Measurements from ENCODE around the gene INKA2. TPM values are rescaled to one million over a fixed set of nuclear protein-coding genes. Genes with fewer than 3 reads are reported as not detected.

The INKA2 gene
- total RNA-seq, 1 experiment from 2014 or later = 0.62 TPM

GRCh38 chr1:111775966-111776365, 36.8 kb upstream of the INKA2 start:
- Histone ChIP-seq H3K36me3 (ENCODE audit: insufficient read depth, low read length, poor library complexity, severe bottlenecking) (no peaks in the 10 kb centered on the region), H3K27me3 (replicated peaks; ENCODE audit: insufficient read depth, low read depth, low read length, poor library complexity) (no peaks in the 10 kb centered on the region), H3K4me1 (ENCODE audit: insufficient read depth, low read length, poor library complexity, severe bottlenecking) (no peaks in the 10 kb centered on the region), H3K9me3 (ENCODE audit: low read depth, low read length, poor library complexity, severe bottlenecking) (no peaks in the 10 kb centered on the region), H3K4me3 (ENCODE audit: low read depth, low read length, poor library complexity, severe bottlenecking) (no peak overlapping the region), H3K27ac (ENCODE audit: low read depth, low read length, poor library complexity, severe bottlenecking) (no peak overlapping the region)
- ChIA-PET POLR2A (ENCODE audit: low non-redundant PET) (no interaction called here), CTCF (no interaction called here)
- DNase-seq (ENCODE audit: low spot score) = no peak
- intact Hi-C loops (cut with micrococcal nuclease; ENCODE audit: unreplicated experiment) = no loop called here
- TF ChIP-seq CTCF (conservative IDR thresholded peaks at IDR 0.05; ENCODE audit: low read depth, low read length) = no peak
- no peak for TF ChIP-seq EZH2 (IDR thresholded peaks at IDR 0.05; ENCODE audit: borderline replicate concordance, low read depth, low read length, poor library complexity, severe bottlenecking)
- no TSS peak for BruUV-seq (replicated peaks)

DNA sequence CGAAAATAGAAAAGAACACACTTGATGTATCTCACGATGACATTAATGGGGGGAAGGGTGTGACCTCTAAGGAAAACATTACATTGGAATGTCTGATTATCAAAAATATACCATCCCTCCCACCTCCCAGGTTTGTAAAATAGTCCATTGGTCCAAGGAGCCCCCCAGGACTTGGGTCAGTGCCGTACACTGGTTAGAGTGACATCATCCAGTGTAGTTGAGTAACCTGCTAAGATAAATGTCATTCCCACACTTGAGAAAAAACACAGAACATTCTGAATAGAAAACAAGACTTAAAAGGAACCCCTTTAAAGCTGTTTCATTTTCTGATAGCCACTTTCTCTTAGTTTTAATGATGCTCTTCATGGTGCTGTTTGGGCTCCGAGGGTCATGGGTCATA, 31.7 kb upstream of the INKA2 start:
- no peaks in the 10 kb centered on the region for H3K27me3 ChIP-seq (replicated peaks; ENCODE audit: insufficient read depth, low read depth, low read length, poor library complexity)
- no peak overlapping the region for H3K4me3 ChIP-seq (ENCODE audit: low read depth, low read length, poor library complexity, severe bottlenecking)
- CTCF ChIA-PET = no interaction called here
- H3K36me3 ChIP-seq (ENCODE audit: insufficient read depth, low read length, poor library complexity, severe bottlenecking) = peaks cover 33% of the 10 kb centered on the region
- BruUV-seq (replicated peaks) = no TSS peak
- intact Hi-C loops (cut with micrococcal nuclease; ENCODE audit: unreplicated experiment) = no loop called here
- H3K9me3 ChIP-seq (ENCODE audit: low read depth, low read length, poor library complexity, severe bottlenecking) = no peaks in the 10 kb centered on the region
- DNase-seq (ENCODE audit: low spot score) = no peak
- POLR2A ChIA-PET (ENCODE audit: low non-redundant PET) = no interaction called here
- TF ChIP-seq EZH2 (IDR thresholded peaks at IDR 0.05; ENCODE audit: borderline replicate concordance, low read depth, low read length, poor library complexity, severe bottlenecking) (no peak), CTCF (conservative IDR thresholded peaks at IDR 0.05; ENCODE audit: low read depth, low read length) (no peak)
- no peak overlapping the region for H3K27ac ChIP-seq (ENCODE audit: low read depth, low read length, poor library complexity, severe bottlenecking)
- H3K4me1 ChIP-seq (ENCODE audit: insufficient read depth, low read length, poor library complexity, severe bottlenecking) = no peaks in the 10 kb centered on the region

DNA sequence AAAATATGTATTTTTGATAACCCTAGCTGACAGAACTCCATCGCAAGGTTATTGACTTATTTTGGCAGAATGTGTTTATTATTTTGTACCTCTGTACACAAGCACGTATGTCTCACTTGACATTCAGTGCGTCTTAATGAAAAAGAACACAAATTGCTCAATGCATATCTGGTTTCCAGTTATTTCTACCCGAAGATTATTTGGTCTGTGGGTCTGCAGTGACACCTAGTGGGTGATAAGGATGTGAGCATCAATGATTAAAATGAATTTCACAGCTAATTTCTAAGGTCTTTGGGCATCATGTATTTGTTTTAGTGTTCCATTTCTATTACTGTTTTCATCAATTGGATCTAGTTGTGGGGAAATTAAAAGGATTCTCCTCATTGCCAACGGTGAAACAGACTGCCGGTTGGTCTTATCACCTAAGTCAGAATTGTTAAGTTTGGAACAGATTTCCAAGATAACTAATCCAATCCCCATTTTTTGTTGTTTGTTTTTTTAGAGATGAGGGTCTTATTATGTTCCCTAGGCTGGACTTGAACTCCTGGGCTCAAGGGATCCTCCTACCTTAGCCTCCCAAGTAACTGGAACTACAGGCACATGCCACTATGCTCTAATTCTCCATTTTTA, 30.4 kb upstream of the INKA2 start:
- BruUV-seq (replicated peaks) = no TSS peak
- Histone ChIP-seq H3K4me1 (ENCODE audit: insufficient read depth, low read length, poor library complexity, severe bottlenecking) (no peaks in the 10 kb centered on the region), H3K36me3 (ENCODE audit: insufficient read depth, low read length, poor library complexity, severe bottlenecking) (peaks cover 46% of the 10 kb centered on the region), H3K27me3 (replicated peaks; ENCODE audit: insufficient read depth, low read depth, low read length, poor library complexity) (no peaks in the 10 kb centered on the region), H3K9me3 (ENCODE audit: low read depth, low read length, poor library complexity, severe bottlenecking) (no peaks in the 10 kb centered on the region), H3K27ac (ENCODE audit: low read depth, low read length, poor library complexity, severe bottlenecking) (no peak overlapping the region), H3K4me3 (ENCODE audit: low read depth, low read length, poor library complexity, severe bottlenecking) (no peak overlapping the region)
- ChIA-PET POLR2A (ENCODE audit: low non-redundant PET) (no interaction called here), CTCF (interaction anchor here (0.6 to 1.5 kb wide), 3 partner anchors 55 to 1490 kb away, joined by 3 to 10 read pairs (median 4); no protein-coding TSS in a partner anchor)
- TF ChIP-seq CTCF (conservative IDR thresholded peaks at IDR 0.05; ENCODE audit: low read depth, low read length) = peak; percentile 86
- TF ChIP-seq EZH2 (IDR thresholded peaks at IDR 0.05; ENCODE audit: borderline replicate concordance, low read depth, low read length, poor library complexity, severe bottlenecking) = no peak
- peak; percentile 78 for DNase-seq (ENCODE audit: low spot score)
- intact Hi-C loops (cut with micrococcal nuclease; ENCODE audit: unreplicated experiment) = loop anchor here (2.0 kb wide), 2 partner anchors 55 to 261 kb away; no protein-coding TSS in a partner anchor

Measured in A673 (cell line).